ENCODE data around the gene CAPN5. TPM values are rescaled to one million over a fixed set of nuclear protein-coding genes. Genes with fewer than 3 reads are reported as not detected.
"Not testable (repeated sequence)": the region's sequence is repeated elsewhere in the genome, so short reads cannot be mapped to it uniquely, and the experiment has no call there.

CAPN5 gene
- total RNA-seq, 2 experiments from 2014 or later, result 0.20 to 0.28 TPM

GRCh38 chr11:77091146-77091940 is 24.6 kb downstream of the CAPN5 start:
- H3K27me3 Mint-ChIP-seq, result no peaks in the 10 kb centered on the region
- ATAC-seq, result peak; percentile 95
- no peak overlapping the region for H3K4me3 Mint-ChIP-seq
- peaks cover 6% of the 10 kb centered on the region for H3K4me1 Mint-ChIP-seq
- H3K36me3 Mint-ChIP-seq, result no peaks in the 10 kb centered on the region
- no peak overlapping the region for H3K27ac Mint-ChIP-seq
- DNase-seq, result peak; percentile 88
- CTCF ChIA-PET, result interaction anchor here (0.6 to 4.8 kb wide), 41 partner anchors 10 to 903 kb away, joined by 3 to 118 read pairs (median 4); partner anchors contain the start of genes CAPN5, INTS4 and OMP
- no peaks in the 10 kb centered on the region for H3K9me3 Mint-ChIP-seq (ENCODE audit: low read depth)

- Mint-ChIP-seq H3K36me3 (no peaks in the 10 kb centered on the region), H3K4me3 (no peak overlapping the region), H3K9me3 (ENCODE audit: low read depth) (no peaks in the 10 kb centered on the region), H3K27ac (no peak overlapping the region), H3K4me1 (peaks cover 6% of the 10 kb centered on the region), H3K27me3 (no peaks in the 10 kb centered on the region)
- no peak for DNase-seq
- CTCF ChIA-PET, result interaction anchor here (1.2 to 4.8 kb wide), 17 partner anchors 11 to 190 kb away, joined by 3 to 118 read pairs (median 12); no protein-coding TSS in a partner anchor
- no peak for ATAC-seq
These were observed 25.6 kb downstream of the CAPN5 start for GRCh38 chr11:77092382-77092781.

GRCh38 chr11:77093056-77093891 is 26.5 kb downstream of the CAPN5 start:
- Mint-ChIP-seq H3K9me3 (ENCODE audit: low read depth) (no peaks in the 10 kb centered on the region), H3K27ac (no peak overlapping the region), H3K4me1 (peaks cover 6% of the 10 kb centered on the region), H3K4me3 (no peak overlapping the region), H3K27me3 (no peaks in the 10 kb centered on the region), H3K36me3 (no peaks in the 10 kb centered on the region)
- ATAC-seq, result no peak
- DNase-seq, result no peak
- CTCF ChIA-PET, result interaction anchor here (1.0 to 4.8 kb wide), 8 partner anchors 12 to 173 kb away, joined by 3 to 54 read pairs (median 8); no protein-coding TSS in a partner anchor

GRCh38 chr11:77093987-77094840 is 27.4 kb downstream of the CAPN5 start:
- ATAC-seq, result no peak
- no peak overlapping the region for H3K4me3 Mint-ChIP-seq
- DNase-seq, result no peak
- no peaks in the 10 kb centered on the region for H3K9me3 Mint-ChIP-seq (ENCODE audit: low read depth)
- H3K4me1 Mint-ChIP-seq, result peaks cover 6% of the 10 kb centered on the region
- CTCF ChIA-PET, result interaction anchor here (1.2 to 4.8 kb wide), 5 partner anchors 25 to 174 kb away, joined by 3 to 54 read pairs (median 5); no protein-coding TSS in a partner anchor
- H3K27me3 Mint-ChIP-seq, result no peaks in the 10 kb centered on the region
- H3K36me3 Mint-ChIP-seq, result no peaks in the 10 kb centered on the region
- H3K27ac Mint-ChIP-seq, result no peak overlapping the region

GRCh38 chr11:77094841-77095365 is 28.1 kb downstream of the CAPN5 start:
- Mint-ChIP-seq H3K9me3 (ENCODE audit: low read depth) (no peaks in the 10 kb centered on the region), H3K4me3 (no peak overlapping the region), H3K4me1 (peaks cover 6% of the 10 kb centered on the region), H3K36me3 (no peaks in the 10 kb centered on the region), H3K27ac (no peak overlapping the region), H3K27me3 (no peaks in the 10 kb centered on the region)
- DNase-seq, result no peak
- no peak for ATAC-seq
- CTCF ChIA-PET, result interaction anchor here (1.0 to 4.8 kb wide), 5 partner anchors 12 to 175 kb away, joined by 3 to 54 read pairs (median 5); no protein-coding TSS in a partner anchor

GRCh38 chr11:77095551-77096490 is 29.1 kb downstream of the CAPN5 start:
- ATAC-seq (no peak), DNase-seq (no peak)
- H3K27me3 Mint-ChIP-seq, result no peaks in the 10 kb centered on the region
- H3K9me3 Mint-ChIP-seq (ENCODE audit: low read depth), result no peaks in the 10 kb centered on the region
- peaks cover 4% of the 10 kb centered on the region for H3K4me1 Mint-ChIP-seq
- CTCF ChIA-PET, result interaction anchor here (1.0 to 1.9 kb wide), 3 partner anchors 13 to 48 kb away, joined by 4 to 5 read pairs (median 5); no protein-coding TSS in a partner anchor
- H3K27ac Mint-ChIP-seq, result no peak overlapping the region
- no peaks in the 10 kb centered on the region for H3K36me3 Mint-ChIP-seq
- H3K4me3 Mint-ChIP-seq, result no peak overlapping the region

- CTCF ChIA-PET, result interaction anchor here (1.0 kb wide), 1 partner anchor 31 kb away, joined by 3 read pairs; no protein-coding TSS in a partner anchor
- H3K36me3 Mint-ChIP-seq, result peaks cover 2% of the 10 kb centered on the region
- no peak for ATAC-seq
- H3K27ac Mint-ChIP-seq, result no peak overlapping the region
- H3K4me1 Mint-ChIP-seq, result no peaks in the 10 kb centered on the region
- H3K9me3 Mint-ChIP-seq (ENCODE audit: low read depth), result no peaks in the 10 kb centered on the region
- DNase-seq, result no peak
- H3K27me3 Mint-ChIP-seq, result no peaks in the 10 kb centered on the region
- no peak overlapping the region for H3K4me3 Mint-ChIP-seq
These were observed 29.8 kb downstream of the CAPN5 start for GRCh38 chr11:77096591-77097019.

GRCh38 chr11:77097180-77097579 is 30.4 kb downstream of the CAPN5 start:
- ATAC-seq; H3K4me3 Mint-ChIP-seq; DNase-seq; H3K27me3 Mint-ChIP-seq; H3K9me3 Mint-ChIP-seq (ENCODE audit: low read depth); H3K4me1 Mint-ChIP-seq; H3K36me3 Mint-ChIP-seq; H3K27ac Mint-ChIP-seq: not testable (repeated sequence)
- CTCF ChIA-PET, result interaction anchor here (1.0 kb wide), 1 partner anchor 30 kb away, joined by 3 read pairs; no protein-coding TSS in a partner anchor

GRCh38 chr11:77100166-77101042 is 33.6 kb downstream of the CAPN5 start:
- Mint-ChIP-seq H3K36me3 (peaks cover 2% of the 10 kb centered on the region), H3K4me1 (no peaks in the 10 kb centered on the region), H3K4me3 (no peak overlapping the region), H3K9me3 (ENCODE audit: low read depth) (no peaks in the 10 kb centered on the region), H3K27ac (no peak overlapping the region), H3K27me3 (no peaks in the 10 kb centered on the region)
- DNase-seq (no peak), ATAC-seq (no peak)
- CTCF ChIA-PET, result interaction anchor here (1.0 to 1.6 kb wide), 5 partner anchors 14 to 73 kb away, joined by 3 to 4 read pairs (median 3); partner anchors contain the start of gene MYO7A

GRCh38 chr11:77101043-77101537 is 34.3 kb downstream of the CAPN5 start:
- Mint-ChIP-seq H3K9me3 (ENCODE audit: low read depth) (no peaks in the 10 kb centered on the region), H3K4me3 (no peak overlapping the region), H3K36me3 (peaks cover 2% of the 10 kb centered on the region), H3K27ac (no peak overlapping the region), H3K4me1 (no peaks in the 10 kb centered on the region), H3K27me3 (no peaks in the 10 kb centered on the region)
- DNase-seq, result no peak
- CTCF ChIA-PET, result interaction anchor here (1.0 to 1.6 kb wide), 5 partner anchors 14 to 74 kb away, joined by 3 to 4 read pairs (median 3); partner anchors contain the start of gene MYO7A
- no peak for ATAC-seq
